HG03565 (cell line): ENCODE data around the gene FXYD2.

ENCODE experiments used
- ATAC-seq: cut with Tn5 transposase; IDR thresholded peaks from one replicate; pipeline ENCODE4 v1.9.1; 2021; ENCODE audit warnings: mild to moderate bottlenecking, moderate library complexity; ENCODE audit not compliant: unreplicated experiment

FXYD2 gene

GRCh38 chr11:117770061-117770460 lies 54.5 kb downstream of the FXYD2 start:
- no peak for ATAC-seq
